PC-3 (cell line): ENCODE results near the gene TTC7B. TPM values are rescaled to one million over a fixed set of nuclear protein-coding genes. Genes with fewer than 3 reads are reported as not detected.
A peak's percentile ranks its signal among the peaks of the same experiment; 100 is the strongest.

Experiments
- ATAC-seq: fragments of 200-7000 bp; cut with Tn5 transposase; 2 replicates; pipeline ENCODE4 v1.9.1; 2020; ENCODE audit warnings: mild to moderate bottlenecking, moderate library complexity
- BruUV-seq: library from RNA; stranded (reverse); fragments of 400-500 nt; replicated peaks from 2 replicates; lab custom pipeline; 2021; lab: Mats Ljungman, UMichigan
- CTCF ChIA-PET: fragments of 300-600 bp; sonication (Branson Sonifier 250); formaldehyde crosslinking; loops from one replicate; lab custom pipeline; 2022; ENCODE audit warnings: antibody characterized with exemption; lab: Charles Lee
- POLR2A ChIA-PET: fragments of 300-600 bp; sonication (Branson Sonifier 250); formaldehyde crosslinking; loops from one replicate; lab custom pipeline; 2022; ENCODE audit warnings: antibody characterized with exemption; ENCODE audit not compliant: unreplicated experiment; lab: Charles Lee
- DNase-seq: peaks from one replicate; pipeline ENCODE4 v3.0.0-alpha.2; 2015
- H2AFZ ChIP-seq: fragments of 300-600 bp; sonication (generic); 2 replicates; pipeline ENCODE4 v1.6.0; 2016; ENCODE audit warnings: antibody characterized with exemption, low read length
- H3F3A ChIP-seq: fragments of 300-600 bp; sonication (generic); one replicate; pipeline ENCODE4 v1.6.0; 2017; ENCODE audit warnings: antibody characterized with exemption, low read length, control low read depth, mild to moderate bottlenecking; ENCODE audit not compliant: unreplicated experiment
- H3K27ac ChIP-seq: fragments of 300-600 bp; sonication (generic); 2 replicates; pipeline ENCODE4 v1.5.1; 2016; ENCODE audit warnings: mild to moderate bottlenecking, low read length
- H3K27me3 ChIP-seq: fragments of 300-600 bp; sonication (generic); 2 replicates; pipeline ENCODE4 v1.6.1; 2016; ENCODE audit warnings: low read length, mixed read lengths
- H3K36me3 ChIP-seq: fragments of 300-600 bp; sonication (generic); 2 replicates; pipeline ENCODE4 v1.6.1; 2016; ENCODE audit warnings: low read depth, mixed run types, low read length, mixed read lengths
- H3K4me1 ChIP-seq: fragments of 300-600 bp; sonication (generic); 2 replicates; pipeline ENCODE4 v1.5.1; 2016; ENCODE audit warnings: low read length; ENCODE audit not compliant: insufficient read depth
- H3K4me2 ChIP-seq: fragments of 300-600 bp; sonication (generic); 2 replicates; pipeline ENCODE4 v1.6.0; 2016; ENCODE audit warnings: low read length
- H3K4me3 ChIP-seq: fragments of 300-600 bp; sonication (generic); 2 replicates; pipeline ENCODE4 v1.5.1; 2016; ENCODE audit warnings: mild to moderate bottlenecking, low read length, mixed read lengths
- H3K79me2 ChIP-seq: fragments of 300-600 bp; sonication (generic); 2 replicates; pipeline ENCODE4 v1.6.1; 2017; ENCODE audit warnings: low read length, mixed read lengths
- H3K9ac ChIP-seq: fragments of 300-600 bp; sonication (generic); 2 replicates; pipeline ENCODE4 v1.6.0; 2016; ENCODE audit warnings: mild to moderate bottlenecking, low read length
- H3K9me2 ChIP-seq: fragments of 300-600 bp; sonication (generic); replicated peaks from 2 replicates; pipeline ENCODE4 v1.6.1; 2016; ENCODE audit warnings: mixed run types, low read length, mixed read lengths
- H3K9me3 ChIP-seq: fragments of 300-600 bp; sonication (generic); 2 replicates; pipeline ENCODE4 v1.6.1; 2016; ENCODE audit warnings: low read length, mixed read lengths
- H4K20me1 ChIP-seq: fragments of 300-600 bp; sonication (generic); 2 replicates; pipeline ENCODE4 v1.6.1; 2016; ENCODE audit warnings: low read length, mixed read lengths
- EZH2 ChIP-seq: fragments of 300-600 bp; sonication (generic); IDR thresholded peaks from one replicate; pipeline ENCODE4 v1.6.1; 2017; ENCODE audit warnings: antibody characterized with exemption, mild to moderate bottlenecking, low read length; ENCODE audit not compliant: unreplicated experiment
- EZH2phosphoT487 ChIP-seq: fragments of 300-600 bp; sonication (generic); IDR thresholded peaks from 2 replicates; pipeline ENCODE4 v1.6.1; 2018; ENCODE audit warnings: mild to moderate bottlenecking, antibody characterized with exemption, low read length, borderline replicate concordance
- intact Hi-C: fragments of 100-400 bp; cut with micrococcal nuclease; formaldehyde crosslinking; loops from 2 replicates; pipeline ENCODE4 v1.9.0; 2023
- total RNA-seq: library from RNA; depleted of rRNA; stranded (reverse); fragments of >200 nt; gene quantifications from 2 replicates; pipeline ENCODE4 v1.2.3, GENCODE V29; 2014
- TF ChIP-seq, protein P1 (sequence below): fragments of 300-600 bp; sonication (generic); conservative IDR thresholded peaks from 2 replicates; pipeline ENCODE4 v1.5.1; 2017; ENCODE audit warnings: antibody characterized with exemption, low read depth, mild to moderate bottlenecking, low read length

The TTC7B gene
- total RNA-seq, 1 experiment from 2014 or later = 45.6 TPM

DNA sequence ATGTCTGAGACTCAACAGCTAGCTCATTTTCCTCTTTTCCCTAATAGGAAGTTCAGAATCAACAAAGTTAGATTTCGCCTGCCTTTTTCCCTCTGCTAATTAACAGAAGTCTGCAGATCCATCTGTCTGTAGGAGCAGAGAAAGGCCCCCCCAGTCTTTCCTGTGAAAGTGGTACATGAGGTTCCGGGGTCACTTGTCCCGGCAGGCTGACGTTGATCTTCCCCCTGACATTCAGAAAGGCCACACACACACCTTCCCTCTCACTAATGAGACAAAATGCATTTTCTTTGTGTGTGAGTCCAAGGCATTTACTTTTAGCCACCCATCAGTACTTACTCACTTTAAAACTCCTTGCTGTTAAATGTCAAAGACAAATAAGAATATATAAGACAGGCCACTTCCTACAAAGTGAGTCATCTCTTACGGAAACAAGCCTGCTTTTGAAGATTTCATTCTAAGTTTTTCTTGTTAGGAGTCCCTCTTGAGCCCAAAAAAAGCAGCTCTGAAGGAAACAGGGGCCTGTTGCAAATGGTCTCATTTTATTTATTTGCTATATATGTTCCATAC is 138.7 kb downstream of the TTC7B start:
- Histone ChIP-seq H3K9me2 (no peaks in the 10 kb centered on the region), H4K20me1 (no peaks in the 10 kb centered on the region), H3K27me3 (no peaks in the 10 kb centered on the region), H2AFZ (no peak overlapping the region), H3F3A (no peaks in the 10 kb centered on the region), H3K4me1 (peaks cover 20% of the 10 kb centered on the region), H3K9me3 (no peaks in the 10 kb centered on the region), H3K4me3 (no peak overlapping the region), H3K9ac (peak overlapping the region; percentile 16; the same call in 1 of the 2 replicates), H3K27ac (peak overlapping the region; percentile 62), H3K79me2 (no peaks in the 10 kb centered on the region), H3K4me2 (peak overlapping the region; percentile 50), H3K36me3 (no peaks in the 10 kb centered on the region)
- intact Hi-C loops = loop anchor here (2.0 to 5.0 kb wide), 2 partner anchors 53 to 280 kb away; partner anchors contain the start of gene CALM1
- TF ChIP-seq, protein P1, sequence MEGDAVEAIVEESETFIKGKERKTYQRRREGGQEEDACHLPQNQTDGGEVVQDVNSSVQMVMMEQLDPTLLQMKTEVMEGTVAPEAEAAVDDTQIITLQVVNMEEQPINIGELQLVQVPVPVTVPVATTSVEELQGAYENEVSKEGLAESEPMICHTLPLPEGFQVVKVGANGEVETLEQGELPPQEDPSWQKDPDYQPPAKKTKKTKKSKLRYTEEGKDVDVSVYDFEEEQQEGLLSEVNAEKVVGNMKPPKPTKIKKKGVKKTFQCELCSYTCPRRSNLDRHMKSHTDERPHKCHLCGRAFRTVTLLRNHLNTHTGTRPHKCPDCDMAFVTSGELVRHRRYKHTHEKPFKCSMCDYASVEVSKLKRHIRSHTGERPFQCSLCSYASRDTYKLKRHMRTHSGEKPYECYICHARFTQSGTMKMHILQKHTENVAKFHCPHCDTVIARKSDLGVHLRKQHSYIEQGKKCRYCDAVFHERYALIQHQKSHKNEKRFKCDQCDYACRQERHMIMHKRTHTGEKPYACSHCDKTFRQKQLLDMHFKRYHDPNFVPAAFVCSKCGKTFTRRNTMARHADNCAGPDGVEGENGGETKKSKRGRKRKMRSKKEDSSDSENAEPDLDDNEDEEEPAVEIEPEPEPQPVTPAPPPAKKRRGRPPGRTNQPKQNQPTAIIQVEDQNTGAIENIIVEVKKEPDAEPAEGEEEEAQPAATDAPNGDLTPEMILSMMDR = no peak
- TF ChIP-seq EZH2 (no peak), EZH2phosphoT487 (no peak)
- DNase-seq (peak; percentile 79), ATAC-seq (peak; percentile 98)
- no TSS peak for BruUV-seq
- POLR2A ChIA-PET = interaction anchor here (0.5 kb wide), 1 partner anchor 832 kb away, joined by 4 read pairs; the partner anchor contains the start of gene PPP4R3A
- CTCF ChIA-PET = no interaction called here

DNA sequence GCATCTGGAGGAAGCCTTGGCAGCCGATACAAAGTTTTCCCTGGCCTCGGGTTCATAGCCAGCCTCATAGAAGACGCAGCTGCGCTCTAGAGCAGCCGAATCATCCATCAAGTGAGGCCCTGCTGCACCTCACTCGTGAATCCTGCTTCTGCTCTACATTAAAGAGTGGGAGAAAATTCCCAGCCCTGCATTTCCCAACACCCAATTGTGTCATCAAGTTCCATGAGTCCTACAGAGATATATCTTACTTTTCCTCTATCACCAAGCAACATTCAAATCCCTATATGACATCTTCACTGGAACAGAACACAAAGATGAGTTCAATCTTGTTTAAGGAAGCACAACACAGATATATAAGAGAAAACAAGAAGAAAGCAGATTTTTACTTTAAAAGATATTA is 139.3 kb downstream of the TTC7B start:
- intact Hi-C loops = loop anchor here (2.0 to 5.0 kb wide), 2 partner anchors 52 to 280 kb away; partner anchors contain the start of gene CALM1
- BruUV-seq = no TSS peak
- TF ChIP-seq EZH2 (no peak), EZH2phosphoT487 (no peak)
- TF ChIP-seq, protein P1 = no peak

DNA sequence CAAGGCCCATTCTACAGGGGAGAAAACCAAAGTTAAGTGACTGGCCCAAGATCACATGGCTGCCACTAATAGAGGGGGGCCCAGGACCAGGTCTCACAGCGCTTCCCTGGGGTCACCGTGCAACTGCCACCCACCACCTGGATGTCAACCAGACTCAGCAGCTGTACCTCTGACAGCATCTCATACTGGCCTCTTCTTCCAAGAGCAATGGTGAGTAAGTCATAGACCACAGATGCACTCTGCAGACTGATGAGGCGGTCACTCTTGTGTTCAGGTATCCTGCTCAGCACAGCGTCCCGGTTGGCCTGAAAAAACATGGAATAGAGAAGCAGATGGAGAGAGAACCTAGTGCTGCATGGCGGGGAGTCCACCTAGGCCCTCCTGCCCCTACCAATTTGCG is 139.9 kb downstream of the TTC7B start:
- intact Hi-C loops = loop anchor here (2.0 to 5.0 kb wide), 2 partner anchors 52 to 279 kb away; partner anchors contain the start of gene CALM1
- Histone ChIP-seq H3K36me3 (no peaks in the 10 kb centered on the region), H3K79me2 (no peaks in the 10 kb centered on the region), H3F3A (no peaks in the 10 kb centered on the region), H2AFZ (no peak overlapping the region), H3K9me3 (no peaks in the 10 kb centered on the region), H3K9me2 (no peaks in the 10 kb centered on the region), H3K9ac (no peak overlapping the region), H3K4me1 (peaks cover 20% of the 10 kb centered on the region), H4K20me1 (no peaks in the 10 kb centered on the region), H3K27ac (no peak overlapping the region), H3K4me3 (no peak overlapping the region), H3K4me2 (no peak overlapping the region), H3K27me3 (no peaks in the 10 kb centered on the region)
- ChIA-PET CTCF (no interaction called here), POLR2A (no interaction called here)
- BruUV-seq = no TSS peak
- no peak for ATAC-seq
- TF ChIP-seq, protein P1 = no peak
- TF ChIP-seq EZH2phosphoT487 = no peak
- no peak for TF ChIP-seq EZH2
- DNase-seq = no peak

More for the DNA sequence above, 139.3 kb downstream of the TTC7B start:
- Histone ChIP-seq H2AFZ (no peak overlapping the region), H3K4me1 (peaks cover 20% of the 10 kb centered on the region), H3K4me3 (no peak overlapping the region), H3K9ac (no peak overlapping the region), H3K27ac (no peak overlapping the region), H3K79me2 (no peaks in the 10 kb centered on the region), H4K20me1 (no peaks in the 10 kb centered on the region), H3K4me2 (peak overlapping the region; percentile 50; the same call in 1 of the 2 replicates), H3K36me3 (no peaks in the 10 kb centered on the region), H3K9me3 (no peaks in the 10 kb centered on the region), H3K27me3 (no peaks in the 10 kb centered on the region), H3F3A (no peaks in the 10 kb centered on the region), H3K9me2 (no peaks in the 10 kb centered on the region)
- no peak for ATAC-seq
- CTCF ChIA-PET = no interaction called here
- POLR2A ChIA-PET = no interaction called here
- DNase-seq = no peak
